HG03103 (cell line): ENCODE measurements around the gene RNF19B.

Experiments used
- ATAC-seq: cut with Tn5 transposase; IDR thresholded peaks from one replicate; pipeline ENCODE4 v1.9.1; 2021; ENCODE audit warnings: low read depth; ENCODE audit not compliant: unreplicated experiment

Gene RNF19B

DNA sequence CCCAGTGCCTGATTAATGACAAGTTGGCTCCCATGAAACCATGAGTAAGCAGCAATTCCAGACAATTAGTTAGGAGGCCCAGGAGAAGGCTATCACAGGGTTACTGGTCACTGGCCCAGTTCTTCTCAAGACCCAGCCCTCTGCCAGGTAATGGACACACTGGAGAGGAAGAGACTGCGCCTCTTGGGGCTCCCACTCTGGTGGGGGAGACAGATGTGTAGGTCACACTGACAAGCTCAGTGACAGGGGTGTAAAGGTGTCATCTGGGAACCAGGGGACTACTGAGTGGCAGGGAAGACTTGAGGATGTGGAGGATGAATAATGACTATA lies 73.4 kb downstream of the RNF19B start:
- ATAC-seq, result no peak

DNA sequence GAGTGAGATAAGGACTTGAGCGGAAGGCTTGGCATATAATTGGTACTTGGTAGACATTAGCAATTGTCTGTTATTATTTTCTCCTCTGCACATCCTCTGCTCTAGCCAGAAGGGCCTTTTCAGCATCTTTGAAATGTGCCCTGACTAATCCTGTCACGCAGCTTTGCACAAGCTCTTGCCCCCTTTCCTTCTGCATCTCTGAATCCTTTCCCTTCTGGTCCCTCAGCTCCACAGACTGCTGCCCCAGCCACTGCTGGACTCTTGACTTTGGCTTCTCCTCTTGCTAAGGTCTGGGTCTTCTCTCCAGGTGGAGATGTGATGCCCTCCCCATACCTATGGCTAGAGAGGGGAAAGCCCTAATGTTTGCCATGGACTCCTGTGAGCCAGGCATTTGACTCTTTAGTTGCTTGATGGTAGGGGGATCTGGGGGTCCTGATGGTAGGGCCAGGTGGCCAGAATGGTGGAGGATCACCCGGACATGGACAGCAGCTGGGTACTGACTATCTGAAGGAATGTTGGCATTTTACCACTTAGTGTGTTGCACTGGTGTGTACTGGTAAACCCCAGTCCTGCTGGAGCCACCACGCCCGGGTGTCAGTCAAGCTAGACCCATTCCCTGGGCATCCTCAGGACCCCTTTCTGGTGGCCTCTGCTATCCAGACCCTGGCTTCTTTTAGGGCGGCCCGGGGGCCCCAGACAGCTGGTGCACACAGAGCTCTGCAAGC lies 73.9 kb downstream of the RNF19B start:
- ATAC-seq, result no peak

- no peak for ATAC-seq
Observed at GRCh38 chr1:32889731-32890278, 74.8 kb downstream of the RNF19B start.

GRCh38 chr1:32888677-32889420 lies 75.8 kb downstream of the RNF19B start:
- no peak for ATAC-seq

GRCh38 chr1:32888134-32888533 lies 76.5 kb downstream of the RNF19B start:
- no peak for ATAC-seq

- no peak for ATAC-seq
Observed at GRCh38 chr1:32887623-32888022, 77.0 kb downstream of the RNF19B start.

DNA sequence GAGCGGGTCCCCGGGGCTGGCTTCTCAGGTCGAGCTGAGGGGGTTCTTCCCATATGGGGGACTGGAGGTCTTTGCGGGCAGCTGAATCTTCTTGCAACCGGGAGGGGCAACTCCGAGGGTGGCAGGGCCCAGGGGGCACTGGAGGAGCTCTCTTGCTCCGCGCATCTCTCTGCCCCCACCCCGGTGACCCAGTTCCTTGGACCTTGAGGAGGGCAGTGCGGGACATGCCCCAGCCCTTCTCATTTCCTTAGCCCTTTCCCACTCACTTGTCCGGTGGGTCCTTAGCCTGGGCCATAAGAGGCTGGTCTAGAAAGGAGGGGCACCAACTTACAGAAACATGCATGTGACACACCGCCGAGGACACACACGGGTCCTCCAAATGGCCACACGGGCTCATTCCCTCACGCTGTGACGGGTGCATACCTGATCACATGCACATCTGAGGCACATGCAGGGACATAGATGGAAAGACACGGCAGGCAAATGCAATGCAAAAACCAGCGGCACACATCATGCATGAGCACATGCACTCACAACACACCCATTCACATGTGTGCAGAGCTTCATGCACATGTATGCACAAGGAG lies 77.7 kb downstream of the RNF19B start:
- ATAC-seq, result no peak
